ENCODE measurements around the gene MGAT1. TPM values are rescaled to one million over a fixed set of nuclear protein-coding genes. Genes with fewer than 3 reads are reported as not detected.

MGAT1 gene
- total RNA-seq, 1 donor from 2014 or later: 116 TPM

DNA sequence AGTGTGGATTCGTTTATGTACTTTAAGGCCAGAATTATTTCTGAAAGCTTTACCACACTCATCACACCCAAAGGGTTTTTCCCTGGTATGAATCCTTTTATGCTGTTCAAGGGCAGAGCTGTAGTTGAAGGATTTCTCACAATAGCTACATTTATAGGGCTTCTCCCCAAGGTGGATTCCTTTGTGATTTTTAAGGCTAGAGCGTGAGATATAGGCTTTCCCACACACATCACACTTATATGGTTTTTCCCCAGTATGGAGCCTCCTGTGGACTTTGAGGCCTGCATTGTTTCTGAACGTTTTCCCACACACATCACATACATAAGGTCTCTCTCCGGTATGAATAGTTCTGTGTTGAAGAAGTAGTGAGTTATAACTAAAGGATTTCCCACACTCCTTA is 47.2 kb upstream of the MGAT1 start:
- no peak overlapping the region for H3K9ac ChIP-seq (ENCODE audit: low read length)
- no peaks in the 10 kb centered on the region for H3K27me3 Mint-ChIP-seq (ENCODE audit: low read depth, unreplicated experiment)
- H3K4me3 ChIP-seq (ENCODE audit: insufficient read depth, low read depth, low read length): peak overlapping the region; percentile 15
- FAIRE-seq (no peak), DNase-seq (ENCODE audit: low read depth) (no peak)
- TF ChIP-seq, protein P1, sequence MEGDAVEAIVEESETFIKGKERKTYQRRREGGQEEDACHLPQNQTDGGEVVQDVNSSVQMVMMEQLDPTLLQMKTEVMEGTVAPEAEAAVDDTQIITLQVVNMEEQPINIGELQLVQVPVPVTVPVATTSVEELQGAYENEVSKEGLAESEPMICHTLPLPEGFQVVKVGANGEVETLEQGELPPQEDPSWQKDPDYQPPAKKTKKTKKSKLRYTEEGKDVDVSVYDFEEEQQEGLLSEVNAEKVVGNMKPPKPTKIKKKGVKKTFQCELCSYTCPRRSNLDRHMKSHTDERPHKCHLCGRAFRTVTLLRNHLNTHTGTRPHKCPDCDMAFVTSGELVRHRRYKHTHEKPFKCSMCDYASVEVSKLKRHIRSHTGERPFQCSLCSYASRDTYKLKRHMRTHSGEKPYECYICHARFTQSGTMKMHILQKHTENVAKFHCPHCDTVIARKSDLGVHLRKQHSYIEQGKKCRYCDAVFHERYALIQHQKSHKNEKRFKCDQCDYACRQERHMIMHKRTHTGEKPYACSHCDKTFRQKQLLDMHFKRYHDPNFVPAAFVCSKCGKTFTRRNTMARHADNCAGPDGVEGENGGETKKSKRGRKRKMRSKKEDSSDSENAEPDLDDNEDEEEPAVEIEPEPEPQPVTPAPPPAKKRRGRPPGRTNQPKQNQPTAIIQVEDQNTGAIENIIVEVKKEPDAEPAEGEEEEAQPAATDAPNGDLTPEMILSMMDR (IDR thresholded peaks at IDR 0.05; ENCODE audit: insufficient read depth, low read depth, low read length): no peak
- TF ChIP-seq EZH2 (IDR thresholded peaks at IDR 0.05; ENCODE audit: insufficient read depth, low read length): no peak
- H3K79me2 ChIP-seq (ENCODE audit: insufficient read depth, low read length): no peaks in the 10 kb centered on the region
- peaks cover 48% of the 10 kb centered on the region for H3K9me3 ChIP-seq (ENCODE audit: insufficient read depth, low read depth, low read length)
- peaks cover 31% of the 10 kb centered on the region for H3K36me3 ChIP-seq (ENCODE audit: insufficient read depth, low read length)
- no peaks in the 10 kb centered on the region for H3K4me1 ChIP-seq (ENCODE audit: insufficient read depth, low read length)
- H3K9me3 Mint-ChIP-seq (ENCODE audit: unreplicated experiment): peaks cover 39% of the 10 kb centered on the region
- no peaks in the 10 kb centered on the region for H3K4me1 Mint-ChIP-seq (ENCODE audit: low read depth, unreplicated experiment)
- no peak overlapping the region for H3K27ac ChIP-seq (ENCODE audit: low read depth, low read length)
- no peaks in the 10 kb centered on the region for H3K27me3 ChIP-seq (ENCODE audit: insufficient read depth, low read length)
- no peak overlapping the region for H3K4me3 Mint-ChIP-seq (ENCODE audit: unreplicated experiment)
- H3K4me2 ChIP-seq (ENCODE audit: low read length): no peak overlapping the region
- H3K36me3 Mint-ChIP-seq (ENCODE audit: low read depth, unreplicated experiment): peaks cover 69% of the 10 kb centered on the region
- H3K27ac Mint-ChIP-seq (ENCODE audit: unreplicated experiment): no peak overlapping the region
- no peak overlapping the region for H2AFZ ChIP-seq (ENCODE audit: low read depth, low read length)
- no peaks in the 10 kb centered on the region for H4K20me1 ChIP-seq (ENCODE audit: insufficient read depth, low read length)

DNA sequence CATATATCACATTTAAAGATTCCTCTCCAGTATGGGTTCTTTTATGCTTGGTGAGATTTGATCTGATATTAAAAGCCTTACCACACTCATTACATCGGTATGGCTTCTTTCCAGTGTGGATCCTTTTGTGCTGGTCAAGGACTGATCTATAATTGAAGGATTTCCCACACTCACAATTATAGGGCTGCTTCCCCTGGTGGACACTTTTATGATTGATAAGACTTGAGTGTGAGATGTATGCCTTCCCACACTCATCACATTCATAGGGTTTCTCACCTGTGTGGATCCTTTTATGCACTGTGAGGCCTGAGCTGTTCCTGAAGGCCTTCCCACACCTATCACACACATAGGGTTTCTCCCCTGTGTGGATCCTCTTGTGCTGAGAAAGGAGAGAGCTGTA is 46.3 kb upstream of the MGAT1 start:
- H3K4me2 ChIP-seq (ENCODE audit: low read length): no peak overlapping the region
- peaks cover 48% of the 10 kb centered on the region for H3K9me3 ChIP-seq (ENCODE audit: insufficient read depth, low read depth, low read length)
- H3K27ac ChIP-seq (ENCODE audit: low read depth, low read length): no peak overlapping the region
- H3K79me2 ChIP-seq (ENCODE audit: insufficient read depth, low read length): no peaks in the 10 kb centered on the region
- no peak for DNase-seq (ENCODE audit: low read depth)
- Mint-ChIP-seq H3K36me3 (ENCODE audit: low read depth, unreplicated experiment) (peaks cover 66% of the 10 kb centered on the region), H3K4me1 (ENCODE audit: low read depth, unreplicated experiment) (no peaks in the 10 kb centered on the region), H3K4me3 (ENCODE audit: unreplicated experiment) (no peak overlapping the region), H3K27me3 (ENCODE audit: low read depth, unreplicated experiment) (no peaks in the 10 kb centered on the region), H3K9me3 (ENCODE audit: unreplicated experiment) (peaks cover 42% of the 10 kb centered on the region), H3K27ac (ENCODE audit: unreplicated experiment) (no peak overlapping the region)
- no peak overlapping the region for H3K9ac ChIP-seq (ENCODE audit: low read length)
- no peaks in the 10 kb centered on the region for H3K4me1 ChIP-seq (ENCODE audit: insufficient read depth, low read length)
- no peaks in the 10 kb centered on the region for H3K27me3 ChIP-seq (ENCODE audit: insufficient read depth, low read length)
- no peak for FAIRE-seq
- H3K36me3 ChIP-seq (ENCODE audit: insufficient read depth, low read length): peaks cover 31% of the 10 kb centered on the region
- H4K20me1 ChIP-seq (ENCODE audit: insufficient read depth, low read length): no peaks in the 10 kb centered on the region
- TF ChIP-seq EZH2 (IDR thresholded peaks at IDR 0.05; ENCODE audit: insufficient read depth, low read length): no peak
- TF ChIP-seq, protein P1 (IDR thresholded peaks at IDR 0.05; ENCODE audit: insufficient read depth, low read depth, low read length): no peak
- no peak overlapping the region for H2AFZ ChIP-seq (ENCODE audit: low read depth, low read length)
- H3K4me3 ChIP-seq (ENCODE audit: insufficient read depth, low read depth, low read length): no peak overlapping the region

DNA sequence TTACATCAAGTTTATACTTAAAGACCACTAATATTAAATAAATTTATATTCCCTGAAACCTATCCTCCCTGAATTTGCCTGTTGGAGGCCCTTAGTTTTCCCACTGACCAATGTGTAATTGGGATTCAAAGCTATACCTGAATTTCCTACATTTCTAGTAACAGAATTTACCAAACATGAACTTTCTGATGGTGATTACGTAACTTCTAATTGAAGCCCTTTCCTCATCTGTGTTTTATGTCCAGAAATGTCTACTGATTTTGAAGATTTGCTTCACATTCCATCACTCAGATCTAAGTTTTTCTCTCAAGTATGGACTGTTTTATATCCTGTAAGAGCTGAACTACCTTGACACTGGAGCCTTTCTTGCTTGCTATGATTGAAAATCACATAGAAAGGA is 45.7 kb upstream of the MGAT1 start:
- Histone ChIP-seq H3K9me3 (ENCODE audit: insufficient read depth, low read depth, low read length) (peaks cover 48% of the 10 kb centered on the region), H4K20me1 (ENCODE audit: insufficient read depth, low read length) (no peaks in the 10 kb centered on the region), H3K79me2 (ENCODE audit: insufficient read depth, low read length) (no peaks in the 10 kb centered on the region), H3K27ac (ENCODE audit: low read depth, low read length) (no peak overlapping the region), H3K4me1 (ENCODE audit: insufficient read depth, low read length) (no peaks in the 10 kb centered on the region), H3K36me3 (ENCODE audit: insufficient read depth, low read length) (peaks cover 31% of the 10 kb centered on the region), H2AFZ (ENCODE audit: low read depth, low read length) (no peak overlapping the region), H3K4me2 (ENCODE audit: low read length) (no peak overlapping the region), H3K27me3 (ENCODE audit: insufficient read depth, low read length) (no peaks in the 10 kb centered on the region), H3K9ac (ENCODE audit: low read length) (no peak overlapping the region), H3K4me3 (ENCODE audit: insufficient read depth, low read depth, low read length) (no peak overlapping the region)
- Mint-ChIP-seq H3K27ac (ENCODE audit: unreplicated experiment) (no peak overlapping the region), H3K9me3 (ENCODE audit: unreplicated experiment) (peaks cover 42% of the 10 kb centered on the region), H3K36me3 (ENCODE audit: low read depth, unreplicated experiment) (peaks cover 66% of the 10 kb centered on the region), H3K4me3 (ENCODE audit: unreplicated experiment) (no peak overlapping the region), H3K4me1 (ENCODE audit: low read depth, unreplicated experiment) (no peaks in the 10 kb centered on the region), H3K27me3 (ENCODE audit: low read depth, unreplicated experiment) (no peaks in the 10 kb centered on the region)
- no peak for DNase-seq (ENCODE audit: low read depth)
- no peak for FAIRE-seq
- no peak for TF ChIP-seq EZH2 (IDR thresholded peaks at IDR 0.05; ENCODE audit: insufficient read depth, low read length)
- TF ChIP-seq, protein P1 (IDR thresholded peaks at IDR 0.05; ENCODE audit: insufficient read depth, low read depth, low read length): no peak

Data from astrocyte (in vitro differentiated cells and primary cell).